GM12891 (cell line): ENCODE measurements around the gene UNC13C. TPM values are rescaled to one million over a fixed set of nuclear protein-coding genes. Genes with fewer than 3 reads are reported as not detected.
"Not testable (repeated sequence)": the region's sequence is repeated elsewhere in the genome, so short reads cannot be mapped to it uniquely, and the experiment has no call there.

Source experiments
- DNase-seq: peaks from one replicate; pipeline ENCODE4 v3.0.0; 2011; ENCODE audit warnings: low spot score; ENCODE audit not compliant: insufficient read length
- FAIRE-seq: peaks from 2 replicates; lab custom pipeline; 2011; peaks lifted over from hg19 to GRCh38; lab: Jason Lieb, UNC
- PAX5 ChIP-seq: IDR thresholded peaks from 2 replicates; pipeline ENCODE4 v1.6.1; 2011; ENCODE audit warnings: low read length, moderate library complexity, mild to moderate bottlenecking; ENCODE audit not compliant: insufficient read depth, severe bottlenecking
- POLR2A ChIP-seq: IDR thresholded peaks from 2 replicates; pipeline ENCODE4 v1.6.1; 2011; ENCODE audit warnings: low read depth, low read length, control low read depth
- POLR2AphosphoS5 ChIP-seq: IDR thresholded peaks from 2 replicates; pipeline ENCODE4 v1.6.1; 2011; ENCODE audit warnings: low read depth, low read length, control low read depth
- POU2F2 ChIP-seq: IDR thresholded peaks from 2 replicates; pipeline ENCODE4 v1.6.1; 2011; ENCODE audit warnings: low read depth, mild to moderate bottlenecking, control low read depth, low read length, moderate library complexity
- SPI1 ChIP-seq: IDR thresholded peaks from 2 replicates; pipeline ENCODE4 v1.6.1; 2011; ENCODE audit warnings: low read depth, low read length, control low read depth
- TAF1 ChIP-seq: IDR thresholded peaks from 2 replicates; pipeline ENCODE4 v1.6.1; 2011; ENCODE audit warnings: low read depth, low read length, control low read depth
- polyA plus RNA-seq: library from polyadenylated mRNA; unstranded; fragments of >200 nt; gene quantifications from one replicate; pipeline ENCODE4 v1.2.1, GENCODE V29; 2012; ENCODE audit warnings: low read depth, missing spikeins, inconsistent platforms; ENCODE audit not compliant: missing spikeins

UNC13C gene
- polyA plus RNA-seq, result 0.42 TPM

DNA sequence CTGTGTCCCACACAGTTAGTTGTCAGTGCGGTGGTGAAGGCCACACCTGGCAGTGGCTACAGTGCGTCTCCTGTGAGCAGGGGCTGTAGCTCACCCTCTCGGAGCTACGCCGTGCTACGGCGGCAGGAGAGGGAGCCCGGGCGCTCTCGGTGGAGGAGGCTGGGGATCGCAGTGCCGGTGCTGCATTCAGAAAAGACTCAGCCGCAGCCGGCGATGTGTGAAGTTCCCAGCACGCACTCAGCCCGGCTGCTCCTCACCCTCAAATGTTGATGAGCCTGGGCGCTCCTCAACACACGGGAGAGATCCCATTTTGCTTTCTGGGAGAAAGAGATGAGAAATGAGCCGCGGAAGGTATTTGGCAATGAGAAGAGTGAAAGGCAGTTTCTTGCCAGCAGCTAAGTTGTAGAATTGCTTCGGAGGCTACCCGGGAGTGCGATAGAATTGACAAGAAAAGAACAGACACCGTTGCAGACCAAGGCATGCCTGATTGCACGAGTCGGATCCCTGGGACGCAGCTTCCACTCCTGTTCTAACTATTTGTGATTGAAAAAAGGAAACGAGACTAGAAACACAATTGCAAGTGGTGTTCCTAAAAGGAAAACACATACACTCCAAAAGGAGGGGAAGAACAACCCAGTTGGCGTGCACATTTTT, at the start of gene UNC13C:
UNC13C (plus strand) TSS at position 189 of the 654 bp plus-strand sequence. CDS start 34,463 bp downstream, outside the sequence.
- TF ChIP-seq PAX5, result no peak
- no peak for TF ChIP-seq POLR2A
- no peak for TF ChIP-seq POU2F2
- TF ChIP-seq TAF1, result no peak
- TF ChIP-seq POLR2AphosphoS5, result no peak
- no peak for TF ChIP-seq SPI1
- DNase-seq (no peak), FAIRE-seq (no peak)

GRCh38 chr15:53936137-53936536, 42.1 kb upstream of the UNC13C start:
- no peak for TF ChIP-seq TAF1
- DNase-seq (no peak), FAIRE-seq (no peak)

DNA sequence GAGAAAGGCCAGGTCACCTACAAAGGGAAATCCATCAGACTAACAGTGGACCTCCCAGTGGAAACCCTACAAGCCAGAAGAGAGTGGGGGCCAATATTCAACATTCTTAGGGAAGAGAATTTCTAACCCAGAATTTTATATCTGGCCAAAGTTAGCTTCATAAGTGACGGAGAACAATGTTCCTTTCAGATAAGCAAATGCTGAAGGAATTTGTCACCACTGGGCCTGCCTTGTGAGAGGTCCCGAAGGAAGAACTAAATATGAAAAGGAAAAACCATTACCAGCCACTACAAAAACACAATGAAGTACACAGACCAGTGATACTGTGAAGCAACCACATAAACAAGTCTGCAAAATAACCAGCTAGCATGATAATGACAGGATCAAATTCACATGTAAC, 40.6 kb upstream of the UNC13C start:
- not testable (repeated sequence) for DNase-seq, FAIRE-seq

- DNase-seq (no peak), FAIRE-seq (no peak)
- TF ChIP-seq TAF1 (no peak), POLR2A (no peak)
These were observed 27.7 kb upstream of the UNC13C start for GRCh38 chr15:53950572-53950971.

GRCh38 chr15:53955396-53955795, 22.8 kb upstream of the UNC13C start:
- DNase-seq, result no peak
- no peak for FAIRE-seq
- TF ChIP-seq PAX5 (no peak), TAF1 (no peak), POLR2A (no peak), SPI1 (no peak), POLR2AphosphoS5 (no peak), POU2F2 (no peak)

- FAIRE-seq (no peak), DNase-seq (no peak)
These were observed 15.3 kb upstream of the UNC13C start for GRCh38 chr15:53962646-53963561.

DNA sequence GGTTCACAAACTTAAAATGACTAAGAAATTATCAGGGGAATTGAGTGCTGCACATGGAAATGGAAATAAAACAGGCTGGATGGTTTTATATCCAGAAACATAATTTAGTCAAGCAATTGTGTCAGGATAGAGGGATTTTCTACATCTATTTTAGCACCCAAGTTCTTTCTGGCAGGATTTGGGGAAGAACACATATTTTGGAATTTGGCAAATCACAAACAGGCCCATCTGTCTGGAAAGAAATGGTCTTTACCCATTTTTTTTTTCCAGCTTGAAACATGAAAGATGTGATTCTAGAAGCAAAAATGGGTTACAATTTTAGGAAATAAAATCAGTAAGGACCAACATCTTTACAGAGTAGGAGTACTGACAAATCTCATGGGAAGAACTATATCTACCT, 14.4 kb upstream of the UNC13C start:
- FAIRE-seq (no peak), DNase-seq (no peak)
- TF ChIP-seq TAF1, result no peak

More at GRCh38 chr15:53962646-53963561, 15.3 kb upstream of the UNC13C start:
- no peak for TF ChIP-seq POLR2A

DNA sequence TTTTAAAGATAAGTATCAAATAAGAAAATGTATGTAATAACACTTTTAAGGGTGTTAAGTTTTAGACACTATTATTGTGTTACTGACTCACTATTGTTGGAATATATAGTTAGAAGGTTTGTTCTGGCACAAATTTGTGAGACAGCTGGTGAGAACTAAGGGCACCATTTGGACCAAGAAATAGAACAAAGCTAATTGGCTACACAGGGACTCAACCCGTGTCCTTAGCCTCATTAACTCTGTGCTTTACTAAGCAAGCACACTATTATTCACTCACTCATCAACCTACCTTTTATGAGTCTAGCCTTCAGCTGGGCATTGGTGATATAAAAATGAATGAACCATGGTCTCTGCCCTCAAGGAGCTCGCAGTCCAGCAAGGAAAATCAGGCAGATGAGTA, 4.1 kb upstream of the UNC13C start:
- no peak for FAIRE-seq
- DNase-seq, result no peak
- TF ChIP-seq POU2F2, result no peak
- TF ChIP-seq PAX5, result no peak
- no peak for TF ChIP-seq POLR2AphosphoS5
- no peak for TF ChIP-seq TAF1
- TF ChIP-seq POLR2A, result no peak
- TF ChIP-seq SPI1, result no peak

GRCh38 chr15:53974813-53975212, 3.4 kb upstream of the UNC13C start:
- DNase-seq (no peak), FAIRE-seq (no peak)
- TF ChIP-seq POLR2A, result no peak
- no peak for TF ChIP-seq SPI1
- TF ChIP-seq PAX5, result no peak
- TF ChIP-seq TAF1, result no peak
- no peak for TF ChIP-seq POU2F2
- TF ChIP-seq POLR2AphosphoS5, result no peak

DNA sequence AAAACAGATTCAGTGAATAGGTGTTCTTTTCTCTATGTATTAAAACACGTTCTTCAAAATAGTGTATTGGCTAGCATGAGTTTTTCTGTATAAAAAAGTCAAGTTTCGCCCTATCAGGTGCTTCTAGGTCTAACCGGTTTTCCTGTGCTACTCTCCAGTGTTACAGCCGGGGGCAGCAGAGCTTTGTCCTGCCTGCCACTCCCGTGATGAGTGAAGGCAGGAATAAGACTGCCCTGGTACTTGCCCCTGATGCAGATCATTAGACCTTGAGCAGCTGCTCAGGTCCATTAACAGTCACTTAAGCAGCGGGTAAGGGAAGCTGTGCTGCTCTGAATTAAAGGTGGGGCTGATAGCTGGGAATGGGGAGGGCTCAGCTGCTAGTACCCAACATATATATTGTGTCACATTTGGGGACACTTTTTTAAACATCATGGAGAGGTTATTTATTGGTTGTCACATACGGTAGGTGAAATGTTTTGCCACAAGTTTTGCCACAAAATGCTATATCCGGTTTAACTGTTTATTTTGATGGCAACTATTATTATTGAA, 1.3 kb upstream of the UNC13C start:
- TF ChIP-seq SPI1, result no peak
- no peak for TF ChIP-seq POLR2AphosphoS5
- TF ChIP-seq TAF1, result no peak
- no peak for TF ChIP-seq POU2F2
- no peak for TF ChIP-seq POLR2A
- TF ChIP-seq PAX5, result no peak
- FAIRE-seq (no peak), DNase-seq (no peak)

- no peak for TF ChIP-seq SPI1
- TF ChIP-seq PAX5, result no peak
- no peak for TF ChIP-seq POLR2AphosphoS5
- TF ChIP-seq POU2F2, result no peak
- no peak for TF ChIP-seq TAF1
- TF ChIP-seq POLR2A, result no peak
- FAIRE-seq, result no peak
- DNase-seq, result no peak
These were observed 979 bp downstream of the UNC13C start for GRCh38 chr15:53979051-53979788.
